K562 (cell line): ENCODE results near the gene MSH4. TPM values are rescaled to one million over a fixed set of nuclear protein-coding genes. Genes with fewer than 3 reads are reported as not detected.
A peak's percentile ranks its signal among the peaks of the same experiment; 100 is the strongest.

Experiments used
- MTA2 ChIP-seq: fragments of 450-650 bp; IDR thresholded peaks from 2 replicates; pipeline ENCODE4 v1.6.1; 2016; ENCODE audit warnings: low read depth
- NR3C1 ChIP-seq: sonication (generic); formaldehyde crosslinking; IDR thresholded peaks from 2 replicates; pipeline ENCODE4 v1.8.1; 2022; ENCODE audit warnings: missing genetic modification reagents
- NR4A1 ChIP-seq, 2 experiments: fragments of 250-450 bp in 1 of 2; fragments of 450-650 bp in 1 of 2; sonication (Bioruptor Pico) in 1 of 2; IDR thresholded peaks; 2 replicates each; pipeline versions ENCODE4 v1.4.0 to v1.6.1; 2016 to 2020; ENCODE audit warnings: mild to moderate bottlenecking in 2 of 2, missing compliant biosample characterization in 1 of 2, missing genetic modification characterization in 1 of 2, moderate library complexity in 1 of 2
- PCBP2 ChIP-seq: fragments of 200-400 bp; formaldehyde crosslinking; IDR thresholded peaks from 2 replicates; pipeline ENCODE4 v1.6.1; 2018; ENCODE audit warnings: low read length, low read depth, mild to moderate bottlenecking, moderate library complexity; ENCODE audit not compliant: poor library complexity, severe bottlenecking
- SNRNP70 ChIP-seq: fragments of 200-400 bp; formaldehyde crosslinking; optimal IDR thresholded peaks from 2 replicates; pipeline ENCODE3; 2017; ENCODE audit warnings: low read depth, low read length
- ZNF12 ChIP-seq: sonication (generic); formaldehyde crosslinking; IDR thresholded peaks from 2 replicates; pipeline ENCODE4 v1.4.0; 2020; ENCODE audit warnings: mild to moderate bottlenecking, missing genetic modification reagents
- ZNF780A ChIP-seq: fragments of 250-450 bp; sonication (Bioruptor Pico); IDR thresholded peaks from 2 replicates; pipeline ENCODE4 v1.5.0; 2021; ENCODE audit warnings: mild to moderate bottlenecking
- polyA plus RNA-seq, 8 experiments: library from polyadenylated mRNA; depleted of rRNA in 4 of 8; stranded (reverse) in 5 of 8; unstranded in 3 of 8; fragments of >200 nt; fragmentation: Nextera tagmentation in 2 of 8; fragmentation: Illumina TruSeq in 1 of 8; extraction: Ambion mirVana in 2 of 8; extraction: Trizol in 1 of 8; gene quantifications; 2 replicates each; pipeline versions ENCODE4 v1.2.1 to v1.2.3, GENCODE V29; 2011 to 2014; ENCODE audit warnings: inconsistent platforms in 1 of 8, missing spikeins in 1 of 8
- total RNA-seq, 7 experiments: library from RNA; depleted of rRNA in 6 of 7; stranded (reverse); fragments of >200 nt in 6 of 7; fragmentation: Illumina TruSeq in 2 of 7; extraction: Trizol in 2 of 7; gene quantifications; 2 replicates each; pipeline versions ENCODE4 v1.2.1 to v1.2.3, GENCODE V29; 2011 to 2021; ENCODE audit warnings: low replicate concordance in 1 of 7
- TF ChIP-seq, protein P1 (sequence below), 2 experiments: fragments of 450-650 bp; IDR thresholded peaks; 2 replicates each; pipeline ENCODE4 v1.6.1; 2016; ENCODE audit warnings: mild to moderate bottlenecking in 2 of 2, borderline replicate concordance in 1 of 2, low read depth in 1 of 2, moderate library complexity in 1 of 2
- TF ChIP-seq, protein P2 (sequence below): sonication (generic); IDR thresholded peaks from 2 replicates; pipeline ENCODE4 v1.6.1; 2016
- TF ChIP-seq, protein P3 (sequence below): fragments of 450-650 bp; conservative IDR thresholded peaks from 2 replicates; pipeline ENCODE4 v1.6.1; 2016; ENCODE audit warnings: missing genetic modification characterization, low read depth, mild to moderate bottlenecking, missing compliant biosample characterization, moderate library complexity
- TF ChIP-seq, protein P4 (sequence below), 2 experiments: fragments of 150-350 bp in 1 of 2; IDR thresholded peaks; 2 replicates each; pipeline ENCODE4 v1.6.1; 2012 to 2016; ENCODE audit warnings: low read depth in 2 of 2, low read length in 2 of 2, mild to moderate bottlenecking in 1 of 2, moderate library complexity in 1 of 2

The MSH4 gene
- total and polyA plus RNA-seq, 9 of the 15 experiments (the other 6 are each of a cell fraction or from before 2014, with no cell fraction given) = 0.04 to 0.18 (median 0.12) TPM; not detected in 4

DNA sequence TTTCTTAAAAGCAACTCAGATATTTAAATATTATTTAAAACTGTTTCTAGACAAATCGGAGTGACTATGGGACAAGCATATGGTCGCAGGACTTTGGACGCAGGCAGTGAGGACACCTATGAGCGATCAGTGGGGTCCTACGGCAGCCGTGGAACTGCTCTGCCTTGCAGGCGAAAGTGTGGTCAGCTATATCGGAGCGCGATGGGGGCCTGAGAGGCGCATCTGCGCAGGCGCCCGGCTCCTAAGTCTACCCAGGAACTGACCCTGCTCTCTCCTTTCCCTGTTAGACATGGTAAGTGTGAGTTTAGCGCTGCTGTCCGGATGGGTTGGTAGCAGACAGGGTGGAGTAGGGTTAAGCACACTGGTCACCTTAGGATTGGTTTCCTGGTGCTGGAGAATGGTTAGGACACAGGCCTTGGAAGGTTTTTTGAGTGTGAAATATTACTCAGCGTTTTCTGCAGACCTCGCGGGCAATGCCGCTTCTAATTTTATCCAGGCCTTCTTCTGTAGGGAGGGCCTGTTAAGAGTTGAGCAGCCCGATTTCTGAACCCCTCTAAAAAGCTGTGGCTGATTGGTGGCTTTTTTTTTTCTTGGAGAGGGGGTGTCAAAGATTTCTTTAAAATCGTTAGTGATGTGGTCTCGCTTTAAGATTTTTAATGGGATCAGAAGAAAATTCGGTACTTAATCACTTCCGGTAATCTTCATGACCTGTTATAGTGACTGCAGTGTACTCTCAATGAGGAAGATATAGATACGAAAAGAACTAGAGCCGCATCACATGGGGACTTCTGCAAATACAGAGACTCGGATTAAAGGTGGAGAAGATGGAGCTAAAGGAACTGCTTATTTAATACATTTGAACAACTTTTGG lies 10.5 kb upstream of the MSH4 start, which contains the start of gene RABGGTB (continued):
- TF ChIP-seq, protein P1, sequence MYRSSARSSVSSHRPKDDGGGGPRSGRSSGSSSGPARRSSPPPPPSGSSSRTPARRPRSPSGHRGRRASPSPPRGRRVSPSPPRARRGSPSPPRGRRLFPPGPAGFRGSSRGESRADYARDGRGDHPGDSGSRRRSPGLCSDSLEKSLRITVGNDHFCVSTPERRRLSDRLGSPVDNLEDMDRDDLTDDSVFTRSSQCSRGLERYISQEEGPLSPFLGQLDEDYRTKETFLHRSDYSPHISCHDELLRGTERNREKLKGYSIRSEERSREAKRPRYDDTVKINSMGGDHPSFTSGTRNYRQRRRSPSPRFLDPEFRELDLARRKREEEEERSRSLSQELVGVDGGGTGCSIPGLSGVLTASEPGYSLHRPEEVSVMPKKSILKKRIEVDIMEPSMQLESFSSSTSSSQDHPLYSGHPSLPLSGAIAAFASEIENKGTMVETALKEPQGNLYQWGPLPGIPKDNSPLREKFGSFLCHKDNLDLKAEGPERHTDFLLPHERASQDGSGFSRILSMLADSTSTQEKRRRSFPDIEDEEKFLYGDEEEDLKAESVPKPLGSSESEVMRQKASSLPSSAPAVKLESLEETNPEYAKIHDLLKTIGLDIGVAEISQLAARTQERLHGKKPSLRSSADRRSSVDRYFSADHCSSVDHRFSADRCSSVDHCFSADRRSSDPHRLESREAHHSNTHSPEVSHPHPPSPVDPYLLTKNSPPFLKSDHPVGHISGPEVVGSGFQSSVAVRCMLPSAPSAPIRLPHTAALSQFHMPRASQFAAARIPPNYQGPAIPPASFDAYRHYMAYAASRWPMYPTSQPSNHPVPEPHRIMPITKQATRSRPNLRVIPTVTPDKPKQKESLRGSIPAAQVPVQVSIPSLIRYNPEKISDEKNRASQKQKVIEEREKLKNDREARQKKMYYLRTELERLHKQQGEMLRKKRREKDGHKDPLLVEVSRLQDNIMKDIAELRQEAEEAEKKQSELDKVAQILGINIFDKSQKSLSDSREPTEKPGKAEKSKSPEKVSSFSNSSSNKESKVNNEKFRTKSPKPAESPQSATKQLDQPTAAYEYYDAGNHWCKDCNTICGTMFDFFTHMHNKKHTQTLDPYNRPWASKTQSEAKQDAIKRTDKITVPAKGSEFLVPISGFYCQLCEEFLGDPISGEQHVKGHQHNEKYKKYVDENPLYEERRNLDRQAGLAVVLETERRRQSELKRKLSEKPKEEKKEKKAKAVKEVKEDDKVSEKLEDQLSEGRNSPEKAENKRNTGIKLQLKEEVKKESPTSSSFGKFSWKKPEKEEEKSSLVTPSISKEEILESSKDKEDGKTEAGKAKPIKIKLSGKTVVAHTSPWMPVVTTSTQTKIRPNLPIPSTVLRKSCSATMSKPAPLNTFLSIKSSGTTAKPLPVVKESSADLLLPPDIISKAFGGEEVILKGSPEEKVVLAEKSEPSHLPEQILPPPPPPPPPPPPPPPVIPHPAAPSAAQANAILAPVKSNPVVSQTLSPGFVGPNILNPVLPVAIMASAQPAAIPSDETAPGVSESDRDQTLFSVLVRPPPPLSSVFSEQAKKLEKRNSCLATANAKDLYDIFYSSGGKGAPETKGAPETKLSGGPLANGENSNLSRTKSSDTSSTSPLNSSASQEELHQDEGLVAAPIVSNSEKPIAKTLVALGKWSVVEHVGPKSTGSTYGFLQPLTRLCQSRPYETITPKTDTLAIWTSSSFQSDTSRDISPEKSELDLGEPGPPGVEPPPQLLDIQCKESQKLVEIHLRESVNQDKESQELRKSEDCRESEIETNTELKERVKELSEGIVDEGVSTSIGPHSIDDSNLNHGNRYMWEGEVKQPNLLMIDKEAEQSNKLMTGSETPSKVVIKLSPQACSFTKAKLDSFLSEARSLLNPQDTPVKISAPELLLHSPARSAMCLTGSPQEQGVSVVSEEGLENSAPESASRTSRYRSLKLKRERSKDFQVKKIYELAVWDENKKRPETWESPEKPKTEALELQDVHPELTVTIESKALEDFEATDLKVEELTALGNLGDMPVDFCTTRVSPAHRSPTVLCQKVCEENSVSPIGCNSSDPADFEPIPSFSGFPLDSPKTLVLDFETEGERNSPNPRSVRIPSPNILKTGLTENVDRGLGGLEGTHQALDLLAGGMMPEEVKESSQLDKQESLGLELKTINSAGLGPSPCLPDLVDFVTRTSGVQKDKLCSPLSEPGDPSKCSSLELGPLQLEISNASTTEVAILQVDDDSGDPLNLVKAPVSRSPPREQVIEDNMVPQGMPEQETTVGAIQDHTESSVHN (IDR thresholded peaks at IDR 0.05; ENCODE audit: borderline replicate concordance in 1 of 2, low read depth in 1 of 2) = no peak
- no peak for TF ChIP-seq ZNF12 (CRISPR knock-in tag)
- no peak for TF ChIP-seq MTA2
- TF ChIP-seq, protein P2, sequence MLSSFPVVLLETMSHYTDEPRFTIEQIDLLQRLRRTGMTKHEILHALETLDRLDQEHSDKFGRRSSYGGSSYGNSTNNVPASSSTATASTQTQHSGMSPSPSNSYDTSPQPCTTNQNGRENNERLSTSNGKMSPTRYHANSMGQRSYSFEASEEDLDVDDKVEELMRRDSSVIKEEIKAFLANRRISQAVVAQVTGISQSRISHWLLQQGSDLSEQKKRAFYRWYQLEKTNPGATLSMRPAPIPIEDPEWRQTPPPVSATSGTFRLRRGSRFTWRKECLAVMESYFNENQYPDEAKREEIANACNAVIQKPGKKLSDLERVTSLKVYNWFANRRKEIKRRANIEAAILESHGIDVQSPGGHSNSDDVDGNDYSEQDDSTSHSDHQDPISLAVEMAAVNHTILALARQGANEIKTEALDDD = peak; percentile 98
- TF ChIP-seq, protein P3, sequence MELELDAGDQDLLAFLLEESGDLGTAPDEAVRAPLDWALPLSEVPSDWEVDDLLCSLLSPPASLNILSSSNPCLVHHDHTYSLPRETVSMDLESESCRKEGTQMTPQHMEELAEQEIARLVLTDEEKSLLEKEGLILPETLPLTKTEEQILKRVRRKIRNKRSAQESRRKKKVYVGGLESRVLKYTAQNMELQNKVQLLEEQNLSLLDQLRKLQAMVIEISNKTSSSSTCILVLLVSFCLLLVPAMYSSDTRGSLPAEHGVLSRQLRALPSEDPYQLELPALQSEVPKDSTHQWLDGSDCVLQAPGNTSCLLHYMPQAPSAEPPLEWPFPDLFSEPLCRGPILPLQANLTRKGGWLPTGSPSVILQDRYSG (tag) = no peak
- no peak for TF ChIP-seq ZNF780A (CRISPR knock-in tag)
- peak; percentile 75 for TF ChIP-seq SNRNP70
- no peak for TF ChIP-seq NR4A1 (CRISPR knock-in tag; IDR thresholded peaks at IDR 0.05)
- no peak for TF ChIP-seq NR4A1 (tag; IDR thresholded peaks at IDR 0.05)
- TF ChIP-seq, protein P4, sequence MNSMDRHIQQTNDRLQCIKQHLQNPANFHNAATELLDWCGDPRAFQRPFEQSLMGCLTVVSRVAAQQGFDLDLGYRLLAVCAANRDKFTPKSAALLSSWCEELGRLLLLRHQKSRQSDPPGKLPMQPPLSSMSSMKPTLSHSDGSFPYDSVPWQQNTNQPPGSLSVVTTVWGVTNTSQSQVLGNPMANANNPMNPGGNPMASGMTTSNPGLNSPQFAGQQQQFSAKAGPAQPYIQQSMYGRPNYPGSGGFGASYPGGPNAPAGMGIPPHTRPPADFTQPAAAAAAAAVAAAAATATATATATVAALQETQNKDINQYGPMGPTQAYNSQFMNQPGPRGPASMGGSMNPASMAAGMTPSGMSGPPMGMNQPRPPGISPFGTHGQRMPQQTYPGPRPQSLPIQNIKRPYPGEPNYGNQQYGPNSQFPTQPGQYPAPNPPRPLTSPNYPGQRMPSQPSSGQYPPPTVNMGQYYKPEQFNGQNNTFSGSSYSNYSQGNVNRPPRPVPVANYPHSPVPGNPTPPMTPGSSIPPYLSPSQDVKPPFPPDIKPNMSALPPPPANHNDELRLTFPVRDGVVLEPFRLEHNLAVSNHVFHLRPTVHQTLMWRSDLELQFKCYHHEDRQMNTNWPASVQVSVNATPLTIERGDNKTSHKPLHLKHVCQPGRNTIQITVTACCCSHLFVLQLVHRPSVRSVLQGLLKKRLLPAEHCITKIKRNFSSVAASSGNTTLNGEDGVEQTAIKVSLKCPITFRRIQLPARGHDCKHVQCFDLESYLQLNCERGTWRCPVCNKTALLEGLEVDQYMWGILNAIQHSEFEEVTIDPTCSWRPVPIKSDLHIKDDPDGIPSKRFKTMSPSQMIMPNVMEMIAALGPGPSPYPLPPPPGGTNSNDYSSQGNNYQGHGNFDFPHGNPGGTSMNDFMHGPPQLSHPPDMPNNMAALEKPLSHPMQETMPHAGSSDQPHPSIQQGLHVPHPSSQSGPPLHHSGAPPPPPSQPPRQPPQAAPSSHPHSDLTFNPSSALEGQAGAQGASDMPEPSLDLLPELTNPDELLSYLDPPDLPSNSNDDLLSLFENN (IDR thresholded peaks at IDR 0.05; ENCODE audit: low read depth in 2 of 2, low read length in 2 of 2) = peak in 1 of 2 experiments; percentile 68; a peak in 2 of 4 replicates
- TF ChIP-seq NR3C1 (CRISPR knock-in tag) = no peak
- no peak for TF ChIP-seq PCBP2
